Mammary epithelial cell (primary cell): ENCODE results near the gene TECPR1.

ENCODE experiments used
- CTCF ChIP-seq, 2 donors: IDR thresholded peaks in 1 of 2; conservative IDR thresholded peaks in 1 of 2; 2 replicates each; pipeline ENCODE4 v1.5.1; 2011 to 2012; ENCODE audit warnings: inconsistent platforms in 2 of 2, low read length in 2 of 2, mild to moderate bottlenecking in 2 of 2, control low read depth in 1 of 2, low read depth in 1 of 2; ENCODE audit not compliant: insufficient read depth in 1 of 2; ENCODE audit errors: extremely low read depth in 1 of 2
- EZH2 ChIP-seq: IDR thresholded peaks from 2 replicates; pipeline ENCODE4 v1.6.1; 2012; ENCODE audit warnings: low read length, inconsistent platforms, borderline replicate concordance

GRCh38 chr7:98296833-98297232 is 44.8 kb upstream of the TECPR1 start:
- TF ChIP-seq CTCF (conservative IDR thresholded peaks at IDR 0.05 in 1 of 2, IDR thresholded peaks at IDR 0.05 in 1 of 2; ENCODE audit: extremely low read depth in 1 of 2, insufficient read depth in 1 of 2, low read depth in 1 of 2, low read length in 2 of 2) (no peak), EZH2 (no peak)
